GM12873 (cell line): ENCODE results near the gene CDK11A.
"Not testable (repeated sequence)": the region's sequence is repeated elsewhere in the genome, so short reads cannot be mapped to it uniquely, and the experiment has no call there.

ENCODE experiments used
- CTCF ChIP-seq: IDR thresholded peaks from 2 replicates; pipeline ENCODE4 v1.5.1; 2012; ENCODE audit warnings: low read depth, mild to moderate bottlenecking, moderate library complexity, low read length, control low read depth; ENCODE audit not compliant: insufficient read depth; ENCODE audit errors: missing control alignments

CDK11A gene

GRCh38 chr1:1692714-1693647 lies 31.2 kb downstream of the CDK11A start, which contains the start of gene SLC35E2B:
SLC35E2B (minus strand) TSS chr1:1692795; CDS start chr1:1676699, 16,096 bp downstream.
- TF ChIP-seq CTCF, result not testable (repeated sequence)

- TF ChIP-seq CTCF, result no peak
Observed at GRCh38 chr1:1687846-1688245, 36.3 kb downstream of the CDK11A start.

GRCh38 chr1:1684031-1684681 lies 40.0 kb downstream of the CDK11A start:
- no peak for TF ChIP-seq CTCF

- no peak for TF ChIP-seq CTCF
Observed at GRCh38 chr1:1683104-1683905, 40.9 kb downstream of the CDK11A start.

- TF ChIP-seq CTCF, result no peak
Observed at GRCh38 chr1:1680912-1681273, 43.3 kb downstream of the CDK11A start.

- TF ChIP-seq CTCF, result no peak
Observed at GRCh38 chr1:1680031-1680911, 43.9 kb downstream of the CDK11A start.
